HG02870 (cell line): ENCODE data around the gene LSM3.

ENCODE experiments used
- ATAC-seq: cut with Tn5 transposase; IDR thresholded peaks from one replicate; pipeline ENCODE4 v1.9.1; 2021; ENCODE audit warnings: mild to moderate bottlenecking, moderate library complexity; ENCODE audit not compliant: unreplicated experiment

Gene LSM3

DNA sequence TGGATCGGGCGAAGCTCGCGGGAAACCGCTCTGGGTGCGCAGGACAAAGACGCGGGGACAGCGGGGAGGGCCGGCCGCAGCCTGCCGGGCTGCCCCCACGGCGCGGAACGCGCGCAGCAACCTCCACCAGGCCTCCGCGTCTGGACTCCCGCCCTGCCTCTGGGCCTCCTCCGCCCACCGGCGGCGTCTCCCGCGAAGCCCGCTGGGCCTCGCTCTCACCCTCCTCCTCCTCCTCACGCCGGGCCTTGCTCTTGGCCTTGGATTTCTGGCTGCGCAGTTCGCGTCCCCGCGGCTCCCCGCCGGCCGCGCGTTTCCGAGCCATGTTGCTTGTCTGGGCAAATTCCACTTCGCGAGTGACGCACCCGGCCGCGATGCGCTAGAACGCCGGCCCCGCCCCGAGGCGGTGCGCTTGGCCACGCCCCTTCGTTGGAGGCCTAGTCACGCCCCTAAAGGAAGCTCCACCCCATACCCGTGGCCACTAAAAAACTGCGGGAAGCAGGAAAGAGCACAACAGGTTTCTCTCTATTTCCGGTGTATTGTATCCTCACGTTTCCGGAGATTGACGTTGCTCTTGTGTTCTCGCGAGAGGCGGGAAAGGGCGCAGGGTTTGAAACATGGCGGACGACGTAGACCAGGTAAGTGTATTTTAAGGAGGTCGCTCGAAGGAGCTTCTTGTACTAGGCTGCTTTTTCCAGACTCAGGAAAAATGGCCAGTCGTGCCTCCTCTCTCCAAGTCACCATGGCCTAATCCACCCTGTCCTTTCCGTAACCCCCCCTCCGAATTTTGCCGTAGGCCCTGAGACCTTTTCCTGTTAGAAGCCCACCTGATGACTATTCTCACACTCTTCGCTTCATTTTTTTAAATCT, at the start of gene LSM3, which contains the start of gene XPC:
Gene LSM3 (plus strand): TSS at position 571 of the 867 bp plus-strand sequence. CDS start 44 bp downstream, at position 615.
Gene XPC (minus strand): TSS at position 355 of the 867 bp plus-strand sequence. CDS start 33 bp downstream, at position 322.
- peak; percentile 92 for ATAC-seq

DNA sequence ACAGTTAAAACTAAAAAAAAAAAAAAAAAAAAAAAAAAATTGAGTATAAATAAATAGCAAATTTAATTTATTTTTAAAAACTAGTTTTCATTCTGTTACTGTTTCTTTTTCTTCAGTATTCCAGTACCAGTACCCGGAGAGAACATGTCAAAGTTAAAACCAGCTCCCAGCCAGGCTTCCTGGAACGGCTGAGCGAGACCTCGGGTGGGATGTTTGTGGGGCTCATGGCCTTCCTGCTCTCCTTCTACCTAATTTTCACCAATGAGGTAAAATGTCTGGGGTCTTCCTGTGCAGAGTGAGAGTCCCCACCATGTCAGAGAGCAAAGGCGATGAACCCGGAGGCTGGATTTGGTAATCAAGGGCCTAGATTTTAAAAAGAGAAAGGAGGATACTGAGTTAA, 49.3 kb upstream of the LSM3 start:
- ATAC-seq = no peak

DNA sequence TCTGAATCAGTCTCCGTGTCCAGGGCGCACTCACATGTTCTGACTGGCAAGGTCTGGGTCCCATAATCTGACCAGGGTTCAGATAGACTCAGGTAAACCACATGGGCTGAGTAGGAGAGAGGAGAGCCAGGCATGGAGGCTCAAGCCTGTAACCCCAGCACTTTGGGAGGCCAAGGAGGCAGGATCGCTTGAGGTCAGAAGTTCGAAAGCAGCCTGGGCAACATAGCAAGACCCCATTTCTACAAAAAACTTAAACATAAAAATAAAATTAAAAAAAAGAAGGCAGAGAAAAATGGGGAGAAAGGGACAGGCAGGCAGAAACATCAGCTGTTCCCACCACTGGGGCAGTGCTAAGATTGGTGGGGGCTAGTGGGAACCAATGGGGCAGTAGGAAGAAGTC, 48.4 kb upstream of the LSM3 start:
- no peak for ATAC-seq

DNA sequence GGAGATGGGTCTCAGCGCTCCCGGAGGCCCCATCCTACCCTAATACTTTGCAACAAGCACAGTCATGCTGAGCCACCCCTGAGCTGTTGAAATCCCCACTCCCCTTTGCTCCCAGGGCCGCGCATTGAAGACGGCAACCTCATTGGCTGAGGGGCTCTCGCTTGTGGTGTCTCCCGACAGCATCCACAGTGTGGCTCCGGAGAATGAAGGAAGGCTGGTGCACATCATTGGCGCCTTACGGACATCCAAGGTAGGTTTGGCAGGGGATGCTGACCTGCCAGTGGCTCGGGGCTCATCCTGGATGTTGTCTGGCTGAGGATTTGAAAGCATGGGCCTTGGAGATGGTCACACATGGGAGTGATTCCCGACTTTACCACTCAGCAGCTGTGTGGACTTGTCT, 47.9 kb upstream of the LSM3 start:
- ATAC-seq = no peak

DNA sequence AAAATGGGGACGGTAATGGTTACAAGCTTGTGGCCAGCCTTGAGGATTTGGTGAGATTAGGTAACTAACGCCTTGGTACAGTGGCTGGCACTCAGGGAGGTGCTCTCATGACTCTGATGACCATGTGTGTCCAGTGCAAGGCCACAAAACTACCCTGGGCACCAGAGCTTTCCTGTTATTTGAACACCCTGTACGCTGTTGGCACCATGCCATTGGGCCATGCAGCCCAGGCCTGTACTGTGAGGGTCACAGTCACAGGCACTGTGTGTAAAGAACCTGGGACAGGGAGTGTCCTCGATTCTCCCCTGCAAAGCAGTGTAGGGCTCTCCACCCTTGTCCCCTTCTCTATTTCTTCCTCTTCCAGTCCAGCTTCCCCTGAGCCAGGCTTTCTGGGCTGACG, 47.5 kb upstream of the LSM3 start:
- no peak for ATAC-seq

DNA sequence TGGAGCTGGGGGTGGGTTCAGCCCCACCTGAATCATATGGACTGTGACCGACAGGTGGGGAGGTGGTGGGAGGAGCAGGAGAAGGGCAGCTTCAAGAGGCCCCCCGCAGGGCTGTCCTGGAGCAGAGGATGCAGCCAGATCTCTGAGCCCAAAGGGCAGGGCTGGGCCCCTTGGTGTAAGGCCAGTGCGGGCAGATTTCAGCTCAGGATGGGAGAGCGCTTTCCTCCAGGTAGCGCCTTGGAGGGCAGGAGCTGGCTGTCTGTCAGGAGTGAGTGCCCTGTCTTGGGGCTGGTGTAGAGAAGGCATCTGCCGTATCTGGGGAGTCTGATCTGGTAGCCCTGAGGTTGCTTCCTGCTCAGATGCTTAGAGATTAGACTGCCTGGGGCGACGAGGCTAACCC, 46.5 kb upstream of the LSM3 start:
- no peak for ATAC-seq

DNA sequence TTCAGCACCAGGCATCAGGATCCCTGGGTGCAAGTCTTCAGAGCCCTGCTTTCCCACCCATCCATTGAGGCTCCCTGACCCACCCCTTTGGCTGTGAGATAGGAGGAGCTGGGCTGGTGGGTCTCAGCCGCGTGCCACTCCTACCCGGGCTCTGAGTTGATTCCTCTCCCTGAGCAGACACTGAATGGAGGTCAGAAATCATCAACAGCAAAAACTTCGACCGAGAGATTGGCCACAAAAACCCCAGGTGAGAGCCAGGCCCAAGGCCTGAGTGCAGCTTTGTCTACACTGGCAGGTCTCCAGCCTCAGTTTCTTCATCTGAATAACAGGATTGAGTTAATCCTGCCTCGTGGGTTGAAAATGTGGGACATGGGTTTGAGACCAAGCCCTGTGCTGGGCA, 45.9 kb upstream of the LSM3 start:
- ATAC-seq = no peak

DNA sequence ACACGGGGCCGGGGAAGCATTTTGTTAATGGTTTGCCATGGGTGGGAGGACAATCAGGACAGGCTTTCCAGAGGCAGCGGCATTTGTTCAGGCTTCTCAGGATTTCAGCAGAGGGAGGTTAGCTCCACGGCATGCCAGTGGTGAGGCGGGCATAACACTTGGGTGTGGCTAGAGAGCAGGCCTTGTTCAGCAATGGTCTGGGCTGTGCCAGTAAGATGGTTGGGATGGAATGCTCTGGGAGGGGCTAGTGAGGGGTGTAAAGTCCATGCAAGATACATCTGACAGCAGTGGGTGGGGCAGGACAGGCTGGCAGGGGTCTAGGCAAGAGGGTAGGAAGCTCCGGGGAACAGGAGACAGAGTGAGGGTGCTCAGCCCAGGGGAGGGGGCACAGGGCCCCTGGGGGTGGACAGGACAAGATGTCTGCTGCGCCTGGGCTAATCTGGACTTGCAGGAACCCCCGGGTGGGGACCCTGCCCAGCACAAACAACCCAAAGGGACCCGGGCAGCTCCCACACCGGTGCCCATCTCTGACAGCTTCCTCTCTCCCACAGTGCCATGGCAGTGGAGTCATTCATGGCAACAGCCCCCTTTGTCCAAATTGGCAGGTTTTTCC, 45.3 kb upstream of the LSM3 start:
- no peak for ATAC-seq

DNA sequence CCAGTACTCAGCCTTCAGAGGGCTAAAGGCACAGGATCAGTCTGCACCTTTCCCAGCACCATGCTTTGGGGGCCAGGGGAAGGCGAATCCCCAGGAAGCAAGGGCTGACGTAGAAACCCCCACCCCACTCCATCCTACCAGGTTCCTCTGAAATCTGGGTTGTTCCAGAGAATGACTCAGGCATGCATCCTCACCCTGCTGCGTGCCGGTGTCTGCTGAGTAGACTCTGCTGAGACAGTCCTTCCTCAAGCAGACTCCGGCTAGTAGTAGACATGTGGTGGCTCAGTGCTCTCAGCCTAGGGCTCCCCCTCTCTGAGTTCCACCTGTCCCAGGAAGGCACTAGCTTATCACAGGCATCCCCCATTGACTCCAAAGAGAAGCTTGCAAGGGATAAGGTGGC, 44.7 kb upstream of the LSM3 start:
- ATAC-seq = no peak

DNA sequence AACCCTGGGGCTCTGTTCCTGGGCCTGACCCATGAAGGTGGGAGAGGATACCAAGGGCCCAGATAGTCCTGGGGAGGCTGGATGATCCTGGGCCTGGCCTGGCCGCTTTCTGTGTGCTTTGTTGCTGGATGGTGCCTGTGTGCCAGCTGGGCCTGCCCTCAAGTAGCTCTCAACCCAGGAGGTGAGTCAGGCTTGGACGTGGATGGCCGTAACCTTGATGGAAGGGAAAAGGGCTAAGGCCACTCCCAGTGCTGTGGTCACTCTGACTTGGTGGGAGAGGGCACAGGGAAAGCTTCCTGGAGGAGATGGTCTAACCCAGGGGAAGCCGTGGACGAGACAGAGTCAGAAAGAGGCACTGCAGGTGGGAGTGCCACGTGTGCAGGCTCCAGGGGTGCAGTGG, 44.3 kb upstream of the LSM3 start:
- ATAC-seq = no peak

DNA sequence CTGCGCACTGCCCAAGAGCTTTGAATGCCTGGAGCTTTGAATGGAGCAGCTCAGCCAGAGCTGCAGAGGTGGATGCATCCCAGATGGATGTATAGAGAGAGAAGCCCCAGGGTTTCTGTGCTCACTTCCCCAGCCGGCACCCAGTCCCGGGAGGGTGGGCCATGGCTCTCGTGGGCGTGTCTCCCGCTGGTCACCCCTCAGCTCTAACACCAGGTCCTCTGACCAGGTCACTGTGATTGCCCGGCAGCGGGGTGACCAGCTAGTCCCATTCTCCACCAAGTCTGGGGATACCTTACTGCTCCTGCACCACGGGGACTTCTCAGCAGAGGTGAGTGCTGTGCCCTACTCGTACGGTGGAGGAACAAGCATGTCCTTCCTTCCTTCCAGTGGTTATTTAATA, 43.0 kb upstream of the LSM3 start:
- ATAC-seq = no peak

DNA sequence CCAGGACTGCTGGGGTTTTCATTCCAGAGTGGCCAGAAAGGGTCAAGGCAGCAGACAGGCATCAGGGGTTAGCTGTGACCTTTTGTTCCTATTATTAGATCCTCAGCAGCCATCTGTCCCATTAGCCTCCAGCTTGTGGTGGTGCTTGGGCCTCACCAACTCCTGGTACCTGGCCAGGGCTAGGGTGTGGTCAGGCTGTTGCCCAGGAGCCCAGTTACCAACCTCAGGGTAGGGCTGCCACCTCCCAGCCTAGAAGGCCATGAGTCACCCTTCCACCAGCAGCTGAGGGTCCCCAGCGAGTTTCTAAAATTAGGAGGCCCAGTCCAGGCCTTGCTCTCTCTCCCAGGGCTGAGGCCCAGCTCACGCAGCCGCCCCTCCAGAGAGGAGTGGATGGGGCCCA, 41.6 kb upstream of the LSM3 start:
- ATAC-seq = no peak

DNA sequence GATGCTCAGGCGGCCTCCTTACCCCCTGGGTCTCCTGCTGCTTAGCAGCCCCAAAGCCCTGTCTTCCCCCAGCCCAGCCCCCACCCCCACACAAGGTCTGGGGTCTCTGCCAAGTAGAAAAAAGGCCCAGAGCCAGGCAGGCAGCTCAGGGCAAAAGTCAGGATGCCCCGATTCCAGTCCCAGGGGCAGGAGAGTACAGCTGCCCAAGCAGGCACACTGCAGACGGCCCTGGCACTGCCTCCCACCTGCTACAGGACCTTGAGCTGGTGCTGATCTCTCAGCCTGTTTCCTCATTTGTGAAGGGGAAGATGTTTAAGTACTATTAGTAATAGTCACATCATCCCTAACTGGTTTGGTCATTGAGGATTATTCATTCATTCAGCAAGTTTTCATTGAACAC, 41.2 kb upstream of the LSM3 start:
- no peak for ATAC-seq

DNA sequence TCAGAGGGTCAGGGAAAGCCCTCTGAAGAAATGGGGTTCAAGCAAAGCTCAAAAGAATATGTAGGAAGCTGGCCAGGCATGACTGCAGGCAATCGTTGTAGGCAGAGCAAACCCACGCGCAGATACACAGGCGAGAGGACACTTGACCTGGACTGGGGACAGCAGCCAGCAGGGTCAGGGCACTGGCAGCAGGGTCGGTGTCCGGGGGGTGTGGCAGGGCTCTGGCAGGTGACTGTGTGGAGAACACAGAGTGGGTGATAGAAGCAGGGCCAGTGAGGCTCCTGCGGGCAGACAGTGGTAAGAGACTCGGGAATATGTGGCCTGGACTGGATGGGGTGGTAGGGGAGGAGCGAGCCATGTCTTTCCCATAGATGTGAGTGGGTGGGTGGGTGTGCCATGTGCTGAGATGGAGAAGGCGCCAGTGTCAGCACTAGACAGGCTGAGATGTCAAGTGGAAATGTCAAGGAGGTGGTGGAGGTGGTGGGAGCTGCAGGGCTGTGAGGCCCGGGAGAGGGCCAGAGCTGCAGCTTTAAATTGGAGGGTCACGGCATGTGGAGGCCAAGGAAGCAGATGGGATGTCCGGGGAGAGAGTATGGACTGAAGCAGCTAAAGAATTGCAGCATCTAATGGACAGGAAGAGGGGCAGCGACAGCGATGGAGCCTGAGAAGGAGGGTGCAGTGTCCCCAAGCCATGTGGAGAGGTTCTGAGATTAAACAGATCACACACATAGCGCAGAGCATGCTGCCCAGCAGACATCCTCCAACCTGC, 40.3 kb upstream of the LSM3 start:
- ATAC-seq = no peak

DNA sequence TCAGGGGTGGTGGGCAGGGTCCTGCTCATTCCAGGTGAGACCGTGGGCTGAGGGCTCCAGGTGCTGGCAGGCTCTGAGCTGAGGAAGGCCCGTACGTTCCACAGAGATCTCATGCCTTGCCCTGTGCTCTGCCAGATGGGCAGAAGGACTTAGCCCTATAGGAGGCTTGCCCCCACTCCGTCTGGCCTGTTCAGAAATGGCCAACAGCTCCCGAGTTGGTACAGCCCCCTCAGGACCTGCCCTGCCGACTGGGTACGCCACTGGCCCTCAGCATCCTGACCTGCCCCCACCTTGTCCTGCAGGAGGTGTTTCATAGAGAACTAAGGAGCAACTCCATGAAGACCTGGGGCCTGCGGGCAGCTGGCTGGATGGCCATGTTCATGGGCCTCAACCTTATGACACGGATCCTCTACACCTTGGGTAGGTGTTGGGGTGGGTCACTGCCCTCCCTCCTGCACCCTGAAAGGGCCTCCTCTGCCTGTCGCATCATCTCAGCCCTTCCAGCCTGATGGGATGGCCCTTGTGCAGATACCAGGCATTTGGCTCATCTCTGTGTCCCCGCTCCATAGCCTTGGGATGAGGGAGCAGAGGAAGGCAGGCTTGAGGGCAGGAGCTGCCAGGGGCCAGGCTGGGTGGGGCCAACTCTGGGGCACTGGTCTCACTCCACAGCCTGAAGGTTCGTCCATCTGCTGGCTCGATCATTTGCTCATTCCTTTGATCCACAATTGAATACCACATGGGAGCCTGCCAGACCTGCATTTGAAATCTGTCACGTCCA, 39.5 kb upstream of the LSM3 start:
- no peak for ATAC-seq

DNA sequence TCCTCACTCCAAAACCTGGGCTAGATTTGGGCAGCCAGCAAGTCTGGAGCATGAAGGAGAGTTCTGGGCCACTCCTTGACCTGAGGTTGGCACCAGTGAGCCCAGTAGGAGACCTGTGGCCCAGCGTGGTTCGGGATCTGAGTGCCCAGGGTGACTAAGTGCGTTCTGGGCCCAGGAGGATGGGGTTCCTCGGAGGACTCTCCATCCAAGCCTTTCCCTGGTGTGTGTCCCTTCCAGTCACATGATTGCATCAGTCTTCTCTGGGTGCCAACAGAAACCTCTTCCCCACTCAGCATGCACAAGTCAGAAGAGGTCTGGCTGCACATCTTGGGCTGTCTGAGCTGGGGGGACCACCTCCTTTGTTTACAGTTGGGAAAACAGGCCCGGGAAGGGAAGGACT, 38.8 kb upstream of the LSM3 start:
- ATAC-seq = no peak

DNA sequence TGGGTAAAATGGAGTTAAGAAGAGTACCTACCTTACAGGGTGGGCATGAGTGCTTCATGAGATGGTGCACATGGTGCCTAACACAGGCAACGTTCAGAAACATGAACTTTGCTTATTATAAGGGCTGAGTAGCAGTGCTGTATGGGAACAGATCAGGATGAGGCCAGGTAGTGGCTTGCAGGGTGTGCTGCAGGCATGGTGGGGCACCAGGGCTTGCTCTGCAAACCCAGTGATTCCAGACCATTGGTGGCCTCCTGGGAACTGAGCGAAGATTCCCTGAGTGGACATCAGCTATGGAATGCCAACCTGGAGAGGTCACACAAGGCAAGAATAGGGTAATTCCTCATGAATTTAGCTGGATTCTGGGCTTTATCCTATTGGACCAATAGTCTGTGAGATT, 37.9 kb upstream of the LSM3 start:
- no peak for ATAC-seq

DNA sequence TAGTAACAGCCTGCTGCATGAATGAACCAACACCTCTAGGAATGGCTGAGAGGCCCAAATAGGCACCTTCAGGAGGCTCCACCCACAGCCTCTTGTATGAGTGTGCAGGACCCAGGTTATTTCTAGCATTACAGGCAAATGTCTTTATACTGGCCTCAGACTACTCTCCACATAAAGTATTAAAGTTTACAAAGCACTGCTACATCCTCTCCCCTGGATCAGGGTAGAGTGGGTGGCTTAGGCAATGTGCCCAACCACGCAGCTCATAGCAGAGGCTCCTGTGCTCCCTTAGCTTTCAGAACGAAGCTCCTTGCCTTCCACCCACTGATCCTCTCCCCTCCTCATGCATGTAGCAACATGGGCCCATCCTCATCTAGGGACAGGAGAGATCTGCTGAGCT, 37.5 kb upstream of the LSM3 start:
- no peak for ATAC-seq

DNA sequence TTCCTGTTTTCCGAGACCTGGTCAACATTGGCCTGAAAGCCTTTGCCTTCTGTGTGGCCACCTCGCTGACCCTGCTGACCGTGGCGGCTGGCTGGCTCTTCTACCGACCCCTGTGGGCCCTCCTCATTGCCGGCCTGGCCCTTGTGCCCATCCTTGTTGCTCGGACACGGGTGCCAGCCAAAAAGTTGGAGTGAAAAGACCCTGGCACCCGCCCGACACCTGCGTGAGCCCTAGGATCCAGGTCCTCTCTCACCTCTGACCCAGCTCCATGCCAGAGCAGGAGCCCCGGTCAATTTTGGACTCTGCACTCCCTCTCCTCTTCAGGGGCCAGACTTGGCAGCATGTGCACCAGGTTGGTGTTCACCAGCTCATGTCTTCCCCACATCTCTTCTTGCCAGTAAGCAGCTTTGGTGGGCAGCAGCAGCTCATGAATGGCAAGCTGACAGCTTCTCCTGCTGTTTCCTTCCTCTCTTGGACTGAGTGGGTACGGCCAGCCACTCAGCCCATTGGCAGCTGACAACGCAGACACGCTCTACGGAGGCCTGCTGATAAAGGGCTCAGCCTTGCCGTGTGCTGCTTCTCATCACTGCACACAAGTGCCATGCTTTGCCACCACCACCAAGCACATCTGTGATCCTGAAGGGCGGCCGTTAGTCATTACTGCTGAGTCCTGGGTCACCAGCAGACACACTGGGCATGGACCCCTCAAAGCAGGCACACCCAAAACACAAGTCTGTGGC, 36.8 kb upstream of the LSM3 start:
- no peak for ATAC-seq

DNA sequence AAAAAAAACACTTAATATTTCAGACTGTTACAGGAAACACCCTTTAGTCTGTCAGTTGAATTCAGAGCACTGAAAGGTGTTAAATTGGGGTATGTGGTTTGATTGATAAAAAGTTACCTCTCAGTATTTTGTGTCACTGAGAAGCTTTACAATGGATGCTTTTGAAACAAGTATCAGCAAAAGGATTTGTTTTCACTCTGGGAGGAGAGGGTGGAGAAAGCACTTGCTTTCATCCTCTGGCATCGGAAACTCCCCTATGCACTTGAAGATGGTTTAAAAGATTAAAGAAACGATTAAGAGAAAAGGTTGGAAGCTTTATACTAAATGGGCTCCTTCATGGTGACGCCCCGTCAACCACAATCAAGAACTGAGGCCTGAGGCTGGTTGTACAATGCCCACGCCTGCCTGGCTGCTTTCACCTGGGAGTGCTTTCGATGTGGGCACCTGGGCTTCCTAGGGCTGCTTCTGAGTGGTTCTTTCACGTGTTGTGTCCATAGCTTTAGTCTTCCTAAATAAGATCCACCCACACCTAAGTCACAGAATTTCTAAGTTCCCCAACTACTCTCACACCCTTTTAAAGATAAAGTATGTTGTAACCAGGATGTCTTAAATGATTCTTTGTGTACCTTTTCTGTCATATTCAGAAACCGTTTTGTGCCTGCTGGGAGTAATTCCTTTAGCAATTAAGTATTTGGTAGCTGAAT, 35.9 kb upstream of the LSM3 start:
- ATAC-seq = no peak
